Measurements from ENCODE around the gene HOXA2. TPM values are rescaled to one million over a fixed set of nuclear protein-coding genes. Genes with fewer than 3 reads are reported as not detected.

HOXA2 gene
- total RNA-seq, 1 donor from 2014 or later: 0.14 TPM

DNA sequence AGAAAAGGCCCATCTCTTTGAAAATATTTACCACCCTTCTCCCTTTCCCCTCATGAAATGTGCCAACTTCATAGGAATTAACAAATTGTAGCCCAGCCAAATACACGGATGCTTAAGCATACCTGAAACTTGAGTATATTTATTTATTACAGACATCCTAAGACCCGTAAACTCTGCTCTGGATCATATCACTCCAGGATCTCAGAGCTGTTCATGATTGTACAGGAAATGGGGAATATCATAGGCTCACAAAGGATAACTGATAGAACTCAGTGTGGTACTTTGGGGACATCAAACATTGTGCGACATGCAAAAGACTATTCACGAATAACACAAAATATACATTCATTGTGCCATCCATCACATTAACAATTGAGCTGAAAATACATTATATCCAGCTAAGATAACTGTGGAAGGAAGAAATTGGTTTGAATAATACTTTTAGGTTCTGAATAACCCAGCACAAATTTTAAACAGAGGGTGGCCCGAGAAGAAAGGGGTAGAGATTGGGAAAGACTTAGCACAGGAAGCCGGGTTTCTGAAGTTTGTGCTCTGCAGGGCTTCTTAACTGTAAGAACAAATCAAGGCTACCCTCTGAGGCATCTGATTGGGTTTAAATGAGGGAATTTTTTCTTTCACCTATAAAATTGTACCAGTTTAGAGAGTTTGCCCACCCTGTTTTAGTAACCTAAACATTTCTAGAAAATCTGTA, 9.1 kb downstream of the HOXA2 start:
- DNase-seq (ENCODE audit: missing footprints): no peak
- intact Hi-C loops (cut with DNase I): no loop called here
- ATAC-seq: no peak

DNA sequence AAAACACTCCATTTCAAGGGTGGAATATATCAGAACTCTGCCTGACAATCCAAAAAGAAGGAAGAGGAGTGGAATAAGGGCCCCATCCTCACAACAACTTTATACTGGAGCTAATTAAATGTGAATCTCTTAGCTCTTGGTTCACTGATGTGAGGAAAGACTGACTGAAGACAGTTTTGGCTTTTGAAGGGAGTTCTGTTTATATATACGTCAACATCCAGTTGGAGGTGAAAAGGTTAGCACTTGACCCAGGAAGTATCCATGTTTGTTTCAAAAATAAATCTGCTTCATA, 9.7 kb downstream of the HOXA2 start:
- ATAC-seq: no peak
- DNase-seq (ENCODE audit: missing footprints): no peak
- intact Hi-C loops (cut with DNase I): no loop called here

DNA sequence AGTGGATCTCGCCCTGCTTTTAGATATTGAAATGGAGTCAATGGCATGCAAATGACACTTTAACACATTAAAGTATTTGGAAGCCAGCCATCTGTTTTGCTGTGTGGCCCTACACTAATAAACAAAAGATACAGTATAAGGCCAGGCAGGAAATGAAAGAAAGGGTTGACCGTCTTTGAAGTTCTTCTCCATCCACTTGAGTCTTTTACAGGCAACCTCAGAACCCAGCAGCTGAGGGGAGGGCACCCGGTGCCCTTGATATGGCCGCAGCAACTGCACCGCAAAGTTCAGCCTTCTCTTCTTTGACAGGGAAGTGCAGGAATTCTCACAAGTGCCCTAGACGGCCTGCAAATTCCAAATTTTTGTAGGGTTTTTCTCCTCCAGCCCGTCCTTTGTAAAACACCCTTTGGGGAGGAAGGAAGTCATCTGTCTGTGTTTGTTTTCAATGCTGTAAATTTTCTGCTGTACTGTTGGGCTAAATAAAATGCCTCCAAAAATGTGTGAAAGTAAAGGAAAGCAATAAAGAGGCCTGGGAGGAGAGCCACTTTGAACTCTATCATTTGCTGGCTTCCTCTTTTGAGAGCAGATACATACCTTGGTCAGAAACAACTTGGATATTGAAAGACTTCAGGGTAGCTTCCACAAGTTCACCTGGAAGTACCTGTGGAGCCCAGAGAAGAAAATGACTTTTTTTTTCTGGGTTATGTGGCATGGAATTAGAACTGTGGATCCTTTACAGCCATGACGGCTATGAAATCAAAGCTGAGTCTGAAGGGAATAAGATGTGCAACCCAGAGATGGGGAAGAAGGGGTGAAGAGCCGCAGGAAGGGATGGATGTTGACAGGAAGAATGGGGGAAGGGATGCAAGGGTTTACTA, 10.3 kb downstream of the HOXA2 start:
- intact Hi-C loops (cut with DNase I): no loop called here
- ATAC-seq (no peak), DNase-seq (ENCODE audit: missing footprints) (no peak)

DNA sequence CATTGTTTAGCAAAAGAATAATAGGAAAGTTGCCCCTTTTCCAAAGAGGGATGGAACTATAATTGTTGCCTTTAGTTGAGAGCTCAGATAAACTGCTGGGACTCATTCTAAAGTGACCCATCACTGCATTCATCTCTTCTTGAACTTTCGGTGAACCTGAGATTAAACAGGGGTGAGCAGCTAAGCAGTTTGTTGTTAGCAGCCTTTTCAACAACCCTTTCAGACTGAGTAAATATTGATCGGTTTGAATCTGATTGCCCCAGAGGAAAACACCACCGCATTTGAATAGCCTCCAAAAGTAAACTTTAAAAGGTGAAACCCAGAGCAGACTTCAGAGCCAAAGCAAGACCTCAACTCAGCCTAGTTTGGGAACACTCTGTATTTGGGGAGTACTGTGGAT, 11.4 kb downstream of the HOXA2 start:
- ATAC-seq (no peak), DNase-seq (ENCODE audit: missing footprints) (no peak)
- intact Hi-C loops (cut with DNase I): no loop called here

DNA sequence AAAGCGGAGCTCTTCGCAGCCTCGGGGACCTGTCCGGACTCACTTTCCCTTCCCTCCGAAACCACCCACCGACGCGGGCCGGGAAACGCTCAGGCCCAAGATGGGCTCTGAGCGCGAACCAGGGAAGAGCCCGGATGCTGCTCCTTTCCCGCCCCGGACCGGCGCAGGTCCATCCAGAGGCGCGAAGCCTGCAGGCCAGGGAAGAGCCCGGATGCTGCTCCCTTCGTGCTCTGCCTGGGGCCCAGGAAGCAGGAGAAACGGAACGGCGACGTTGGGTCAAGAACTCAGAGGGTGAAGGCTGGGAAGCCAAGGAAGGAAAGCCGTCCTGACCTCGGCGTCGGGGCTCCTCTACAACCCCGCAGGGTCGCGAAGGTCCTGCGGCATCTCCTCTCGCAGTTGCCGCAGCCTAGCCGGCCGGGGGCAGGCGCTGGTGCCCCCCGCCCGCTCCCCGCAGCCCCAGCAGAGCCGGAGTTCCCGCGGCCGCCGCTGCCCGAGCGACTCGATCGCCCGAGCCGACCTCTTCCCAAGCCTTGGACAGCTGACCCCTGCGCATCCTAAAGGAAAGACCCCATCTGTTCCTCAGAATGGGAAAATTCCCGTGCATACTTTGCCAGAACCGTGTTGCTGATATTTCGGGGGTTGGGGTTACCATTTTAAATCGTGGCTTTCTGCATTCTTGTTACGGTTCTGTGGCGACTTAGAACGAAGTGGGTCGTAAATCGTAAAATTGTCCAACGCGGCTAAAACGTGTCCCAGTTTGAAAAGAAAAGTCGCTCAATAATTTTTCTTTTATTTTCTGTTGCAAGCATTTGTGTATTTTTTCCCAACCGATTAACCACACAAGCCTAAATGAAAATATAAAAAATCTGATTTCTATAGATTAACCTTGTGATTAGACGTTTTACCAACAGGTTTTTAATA, 14.2 kb downstream of the HOXA2 start:
- DNase-seq (ENCODE audit: missing footprints): no peak
- no peak for ATAC-seq
- intact Hi-C loops (cut with DNase I): no loop called here

DNA sequence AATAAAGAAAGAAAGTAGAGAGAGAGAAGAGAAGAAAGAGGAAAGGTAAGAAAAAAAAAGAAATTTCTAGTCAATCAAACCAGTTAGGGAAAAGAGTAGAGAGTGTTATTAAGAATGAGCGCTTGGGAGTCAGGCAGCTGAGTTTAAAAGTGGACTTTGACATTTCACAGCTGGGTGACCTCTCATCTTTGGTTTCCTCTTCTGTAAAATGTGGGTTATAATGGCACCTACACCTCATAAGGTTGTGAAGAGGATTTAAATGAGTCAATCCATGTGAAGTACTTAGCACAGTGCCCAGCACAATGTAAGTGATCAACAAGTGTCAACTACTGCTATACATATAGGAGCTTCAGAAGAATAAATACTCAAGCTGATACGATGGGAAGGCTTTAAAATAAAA, 18.8 kb downstream of the HOXA2 start:
- intact Hi-C loops (cut with DNase I): no loop called here
- no peak for ATAC-seq

DNA sequence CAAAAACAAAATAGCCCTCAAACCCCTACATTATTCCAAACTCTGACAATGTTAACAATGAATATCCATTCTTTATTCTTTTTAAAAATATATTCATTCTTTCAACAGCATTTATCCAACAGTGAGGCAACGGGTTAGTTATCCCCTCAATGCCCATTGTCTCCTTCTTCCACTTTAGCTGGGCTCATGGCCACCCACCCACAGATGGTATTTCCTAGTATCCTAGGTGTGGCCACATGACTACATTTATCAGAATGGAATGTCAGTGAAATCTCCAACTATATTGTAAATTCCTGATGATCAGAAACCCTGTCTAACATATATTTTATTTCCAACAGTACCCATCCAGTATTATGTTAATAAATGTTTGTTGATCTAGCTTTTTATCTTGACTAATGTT, 20.3 kb downstream of the HOXA2 start:
- intact Hi-C loops (cut with DNase I): no loop called here
- ATAC-seq (no peak), DNase-seq (ENCODE audit: missing footprints) (no peak)

More for the DNA sequence above, 18.8 kb downstream of the HOXA2 start:
- DNase-seq (ENCODE audit: missing footprints): no peak

DNA sequence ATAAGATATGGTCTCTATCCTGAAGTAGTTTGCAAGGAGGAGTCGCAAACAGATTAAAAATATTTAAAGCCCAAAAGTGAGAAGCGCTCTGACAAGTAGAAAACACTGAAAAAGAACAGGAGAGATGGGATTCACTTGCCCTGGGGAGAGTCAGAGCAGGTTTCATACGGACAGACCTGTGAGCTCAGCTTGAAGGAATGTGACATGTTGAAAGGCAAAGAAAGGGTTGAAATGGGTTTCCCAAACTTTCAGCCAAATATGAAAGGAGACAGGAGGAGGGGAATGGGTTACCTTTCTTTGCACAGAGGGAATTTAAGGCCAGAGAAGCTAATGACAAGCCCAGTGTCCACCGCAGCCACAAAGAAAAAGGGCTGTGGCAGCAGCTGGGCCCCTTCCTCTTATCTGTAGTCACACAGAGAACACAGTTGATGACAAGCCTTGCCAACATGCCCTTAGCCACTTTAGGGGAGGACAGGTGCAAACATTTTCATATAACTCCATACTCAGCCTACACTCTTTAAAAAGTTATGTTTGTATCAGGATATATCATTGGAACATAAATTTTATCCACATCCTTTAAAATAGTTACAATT, 21.5 kb downstream of the HOXA2 start:
- ATAC-seq (no peak), DNase-seq (ENCODE audit: missing footprints) (no peak)
- intact Hi-C loops (cut with DNase I): no loop called here

DNA sequence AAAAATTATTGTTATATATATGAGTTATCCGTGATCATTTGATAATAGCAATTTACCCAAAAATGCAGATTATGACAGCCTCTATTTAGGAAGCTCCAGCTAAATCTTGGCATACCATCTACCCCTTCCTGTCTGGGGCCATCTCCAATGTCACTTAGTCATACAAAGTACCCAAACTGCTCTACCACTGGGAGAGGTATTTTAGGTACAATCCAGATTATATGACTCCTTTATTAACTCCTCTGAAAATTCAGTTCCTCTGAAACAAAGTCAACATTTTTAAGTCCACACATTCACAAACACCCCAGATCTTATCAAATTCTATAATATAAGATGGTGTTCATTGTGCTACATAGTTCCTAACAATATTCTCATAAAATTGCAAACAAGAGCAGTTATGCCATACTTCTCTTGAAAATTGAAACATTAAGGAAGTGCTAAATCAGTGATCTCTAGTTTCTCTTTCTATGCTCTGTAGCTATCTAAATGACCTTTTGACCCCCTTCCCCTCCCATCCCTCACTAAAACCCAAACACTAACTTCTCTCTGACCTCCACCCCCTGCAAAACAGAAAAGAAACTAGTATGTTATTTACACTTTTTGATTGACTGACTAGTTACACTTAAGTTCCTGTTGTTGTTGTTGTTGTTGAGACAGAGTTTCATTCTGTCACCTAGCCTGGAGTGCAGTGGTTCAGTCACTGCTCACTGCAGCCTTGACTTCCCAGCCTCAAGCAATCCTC, 23.1 kb downstream of the HOXA2 start:
- intact Hi-C loops (cut with DNase I): no loop called here
- ATAC-seq (no peak), DNase-seq (ENCODE audit: missing footprints) (no peak)

DNA sequence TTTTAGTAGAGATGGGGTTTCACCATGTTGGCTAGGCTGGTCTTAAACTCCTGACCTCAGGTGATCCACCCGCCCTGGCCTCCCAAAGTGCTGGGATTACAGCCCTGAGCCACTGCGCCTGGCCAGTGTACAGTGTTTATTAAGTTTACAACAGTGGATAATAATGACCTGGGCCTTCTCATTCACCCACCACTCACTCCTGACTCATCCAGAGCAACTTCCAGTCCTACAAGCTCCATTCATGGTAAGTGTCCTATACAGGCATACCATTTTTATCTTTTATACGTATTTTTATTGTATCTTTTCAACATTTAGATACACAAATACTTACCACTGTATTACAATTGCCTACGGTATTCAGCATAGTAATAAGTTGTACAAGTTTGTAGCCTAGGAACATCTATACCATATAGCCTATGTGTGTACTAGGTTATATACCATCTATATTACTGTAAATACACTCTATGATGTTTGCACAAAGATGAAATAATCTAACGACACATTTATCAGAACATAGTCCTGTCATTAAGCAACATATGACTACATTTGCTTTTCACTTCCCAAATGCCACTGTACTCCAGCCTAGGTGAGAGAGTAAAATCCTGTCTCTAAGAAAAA, 23.8 kb downstream of the HOXA2 start:
- ATAC-seq: no peak
- intact Hi-C loops (cut with DNase I): no loop called here
- no peak for DNase-seq (ENCODE audit: missing footprints)

DNA sequence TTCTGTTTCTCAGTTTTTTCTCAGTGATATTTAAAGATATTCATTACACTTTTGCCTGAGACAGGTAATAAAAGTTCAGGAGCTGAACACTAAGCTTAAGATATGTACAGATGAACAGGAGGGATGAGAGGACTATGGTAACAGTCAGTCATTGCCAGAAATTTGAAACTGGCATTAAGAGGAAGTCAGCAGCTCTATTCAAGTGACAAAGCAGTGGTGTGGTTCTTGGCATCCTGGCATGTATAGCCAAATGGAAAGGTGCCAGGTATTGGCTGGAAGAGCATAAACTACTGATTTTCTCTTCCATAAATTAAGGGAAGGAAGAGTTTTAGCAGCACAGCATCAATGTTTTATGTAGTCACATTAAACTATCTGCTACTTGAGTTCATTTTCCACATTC, 29.4 kb downstream of the HOXA2 start:
- DNase-seq (ENCODE audit: missing footprints): no peak
- no peak for ATAC-seq
- intact Hi-C loops (cut with DNase I): no loop called here

DNA sequence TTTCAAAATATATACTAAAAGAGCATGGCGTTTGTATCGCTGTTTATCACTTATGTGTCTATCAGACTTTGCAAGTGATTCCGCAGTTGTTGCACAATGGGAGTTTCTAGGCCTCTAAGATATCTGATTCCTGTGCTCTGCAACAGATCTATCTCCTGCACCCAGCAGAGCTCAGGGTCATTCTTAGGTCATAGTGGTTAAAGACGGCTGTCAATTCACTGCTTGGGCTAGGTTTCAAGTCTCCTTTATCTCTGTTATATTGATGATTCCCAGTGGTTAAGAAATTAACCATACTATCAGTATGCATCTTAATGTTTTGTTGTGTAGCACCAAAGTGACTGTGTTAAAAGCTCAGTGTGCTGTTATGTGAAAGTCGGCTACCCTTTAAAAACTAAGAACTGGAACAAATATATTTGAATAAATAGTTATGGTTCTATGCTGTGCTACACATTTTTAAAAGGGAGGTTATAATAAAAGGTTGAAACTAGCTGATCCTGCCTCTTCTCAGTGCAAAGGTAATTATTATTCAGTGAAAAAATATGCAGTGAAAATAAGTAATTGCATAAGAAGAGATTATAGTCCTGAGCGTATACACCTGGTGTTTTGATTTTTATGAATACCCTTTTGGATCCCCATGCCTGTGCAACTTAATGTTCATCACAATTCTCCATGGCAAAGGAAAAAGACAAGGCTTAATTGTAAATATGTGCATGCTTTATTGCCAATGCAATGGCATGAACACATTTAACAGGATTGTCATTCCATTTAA, 30.7 kb downstream of the HOXA2 start:
- ATAC-seq (no peak), DNase-seq (ENCODE audit: missing footprints) (no peak)
- intact Hi-C loops (cut with DNase I): no loop called here

DNA sequence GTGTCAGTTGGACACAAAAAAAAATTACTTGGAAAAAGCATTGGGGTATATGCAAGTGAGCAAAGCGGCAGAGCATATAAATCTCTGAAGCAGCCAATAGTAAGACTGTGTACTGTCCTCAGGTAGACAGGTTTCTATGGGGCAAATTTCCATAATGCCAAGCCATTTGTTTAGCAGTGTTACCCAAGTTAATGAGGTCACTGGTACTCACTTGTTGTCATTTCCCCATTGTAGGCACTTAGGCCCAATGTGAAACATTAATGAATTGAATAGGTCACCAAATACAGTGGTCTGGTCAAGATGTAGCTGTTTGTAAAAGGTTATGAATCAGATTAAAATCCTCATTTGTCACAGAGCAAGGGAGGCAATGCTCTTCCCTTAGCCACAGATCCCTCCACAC, 34.2 kb downstream of the HOXA2 start:
- intact Hi-C loops (cut with DNase I): no loop called here
- DNase-seq (ENCODE audit: missing footprints): no peak
- ATAC-seq: no peak

DNA sequence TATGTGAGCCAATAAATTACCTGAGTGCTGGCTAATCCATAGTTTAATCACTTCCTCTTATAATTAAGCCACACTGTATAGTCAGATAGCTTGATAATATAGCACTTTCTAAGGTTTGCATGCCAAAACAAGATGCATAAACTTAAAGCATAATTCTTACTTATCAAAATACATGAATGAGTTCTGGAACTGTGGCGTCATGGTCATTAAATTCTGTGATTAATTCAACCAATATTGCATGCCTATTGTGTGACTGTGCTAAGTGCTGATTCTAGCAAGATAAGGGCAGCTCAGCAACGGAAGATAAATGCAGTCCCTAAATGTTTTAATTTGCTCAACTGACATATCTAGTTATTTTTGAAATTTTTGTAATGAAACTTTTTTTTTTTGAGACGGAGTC, 36.3 kb downstream of the HOXA2 start:
- intact Hi-C loops (cut with DNase I): no loop called here
- DNase-seq (ENCODE audit: missing footprints): no peak
- ATAC-seq: no peak

DNA sequence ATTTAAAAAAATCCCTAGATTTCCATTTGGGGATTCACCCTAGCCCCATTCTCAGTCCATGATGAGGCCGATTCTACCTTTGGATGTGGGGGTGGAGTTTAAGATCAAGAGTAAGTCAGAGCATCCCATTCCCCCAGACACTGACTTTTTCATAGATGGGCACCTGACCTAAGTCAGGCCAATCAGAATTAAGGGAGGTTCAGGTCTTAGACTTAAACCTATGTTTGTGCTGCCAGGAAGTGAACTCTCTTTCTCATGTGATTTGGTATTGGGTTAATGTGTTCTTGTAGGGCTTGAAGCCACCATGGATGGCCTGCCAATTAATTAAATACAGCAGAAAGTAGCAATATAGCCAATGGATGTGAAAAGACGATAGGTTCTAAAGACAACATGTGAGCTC, 36.8 kb downstream of the HOXA2 start:
- intact Hi-C loops (cut with DNase I): no loop called here
- no peak for DNase-seq (ENCODE audit: missing footprints)
- no peak for ATAC-seq

DNA sequence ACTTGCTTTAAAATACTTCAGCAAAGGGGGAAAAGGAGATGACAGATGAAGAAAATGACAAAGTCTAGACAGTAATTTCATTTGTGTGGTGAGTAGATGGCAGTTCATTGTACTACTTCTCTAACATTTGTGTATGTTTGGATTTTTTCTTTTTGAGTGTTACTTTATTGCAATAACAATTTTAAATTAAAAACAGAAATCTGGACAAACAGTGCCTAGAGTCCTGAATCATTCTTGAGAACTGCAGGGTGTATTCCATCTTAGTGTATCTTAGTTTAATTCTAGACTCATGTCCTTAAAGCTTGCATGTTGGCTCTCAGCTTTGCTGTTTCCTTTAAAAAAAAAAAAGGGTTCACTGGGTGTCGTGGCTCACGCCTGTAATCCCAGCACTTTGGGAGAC, 37.8 kb downstream of the HOXA2 start:
- ATAC-seq: no peak

DNA sequence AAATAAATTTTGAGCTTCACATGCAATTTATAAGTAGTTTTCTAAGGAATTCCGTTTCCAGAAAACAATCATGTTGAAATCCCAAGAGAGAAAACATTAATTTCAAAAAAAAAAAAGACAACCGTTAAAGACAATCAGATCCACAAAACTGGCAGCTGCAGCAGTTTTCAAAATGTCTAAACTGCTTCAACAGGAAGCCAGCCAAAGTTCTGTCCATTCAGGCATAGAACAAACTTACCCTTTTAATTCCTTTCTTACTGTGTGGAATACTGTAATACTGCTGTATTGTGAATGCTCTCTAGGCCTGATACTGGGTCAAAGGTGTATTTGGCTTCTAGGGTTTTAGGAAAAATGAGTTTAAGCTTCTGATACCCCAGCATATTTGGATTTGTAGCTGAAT, 38.3 kb downstream of the HOXA2 start:
- intact Hi-C loops (cut with DNase I): no loop called here
- ATAC-seq: no peak
- DNase-seq (ENCODE audit: missing footprints): no peak

More for the DNA sequence above, 37.8 kb downstream of the HOXA2 start:
- DNase-seq (ENCODE audit: missing footprints): no peak
- intact Hi-C loops (cut with DNase I): no loop called here

Data from Right ventricle myocardium inferior (tissue), 1 donor.